Activated gamma-delta T cell treated with anti-CD3 and anti-CD28 coated beads, Interleukin-2, amount 50 U/mL, for 16 hours (primary cell): ENCODE data around the gene VIM.

Experiments
- DNase-seq: peaks from one replicate; pipeline ENCODE4 v3.0.0-alpha.2; 2020; ENCODE audit warnings: low read depth

VIM gene

GRCh38 chr10:17228091-17229015, at the start of gene VIM:
Gene VIM, plus strand, starts transcription at chr10:17228241. Its CDS starts 1,182 bp downstream, at chr10:17229423.
- DNase-seq, result peak; percentile 73

GRCh38 chr10:17179002-17179401, 49.0 kb upstream of the VIM start:
- DNase-seq, result no peak

- DNase-seq, result no peak
Observed at GRCh38 chr10:17181110-17181509, 46.9 kb upstream of the VIM start.

- DNase-seq, result no peak
Observed at GRCh38 chr10:17181751-17182150, 46.3 kb upstream of the VIM start.

- no peak for DNase-seq
Observed at GRCh38 chr10:17183110-17183509, 44.9 kb upstream of the VIM start.

GRCh38 chr10:17185873-17186272, 42.2 kb upstream of the VIM start:
- no peak for DNase-seq

- DNase-seq, result no peak
Observed at GRCh38 chr10:17188644-17189172, 39.3 kb upstream of the VIM start.

GRCh38 chr10:17190602-17191001, 37.4 kb upstream of the VIM start:
- no peak for DNase-seq

- no peak for DNase-seq
Observed at GRCh38 chr10:17195083-17195482, 33.0 kb upstream of the VIM start.

GRCh38 chr10:17196045-17196444, 32.0 kb upstream of the VIM start:
- DNase-seq, result no peak

GRCh38 chr10:17196573-17196972, 31.5 kb upstream of the VIM start:
- DNase-seq, result no peak

- no peak for DNase-seq
Observed at GRCh38 chr10:17199351-17199804, 28.7 kb upstream of the VIM start.

GRCh38 chr10:17200001-17200911, 27.8 kb upstream of the VIM start:
- DNase-seq, result no peak

GRCh38 chr10:17200912-17201793, 26.9 kb upstream of the VIM start, which contains the start of gene TRDMT1:
Gene TRDMT1, minus strand, starts transcription at chr10:17201672. Its CDS starts 38 bp downstream, at chr10:17201634.
- peak; percentile 67 for DNase-seq

- no peak for DNase-seq
Observed at GRCh38 chr10:17201794-17202116, 26.3 kb upstream of the VIM start.

- no peak for DNase-seq
Observed at GRCh38 chr10:17202506-17202905, 25.5 kb upstream of the VIM start.

GRCh38 chr10:17202999-17203398, 25.0 kb upstream of the VIM start:
- no peak for DNase-seq

- no peak for DNase-seq
Observed at GRCh38 chr10:17203416-17203815, 24.6 kb upstream of the VIM start.

GRCh38 chr10:17206210-17206709, 21.8 kb upstream of the VIM start:
- no peak for DNase-seq

GRCh38 chr10:17208476-17208875, 19.6 kb upstream of the VIM start:
- no peak for DNase-seq

- no peak for DNase-seq
Observed at GRCh38 chr10:17209302-17209701, 18.7 kb upstream of the VIM start.
